ENCODE measurements around the gene EEF1AKMT4. TPM values are rescaled to one million over a fixed set of nuclear protein-coding genes. Genes with fewer than 3 reads are reported as not detected.

The EEF1AKMT4 gene
- total and polyA plus RNA-seq, 10 of the 15 experiments (the other 5 are each of a cell fraction or from before 2014, with no cell fraction given): 7.5 to 26.8 (median 18.3) TPM

DNA sequence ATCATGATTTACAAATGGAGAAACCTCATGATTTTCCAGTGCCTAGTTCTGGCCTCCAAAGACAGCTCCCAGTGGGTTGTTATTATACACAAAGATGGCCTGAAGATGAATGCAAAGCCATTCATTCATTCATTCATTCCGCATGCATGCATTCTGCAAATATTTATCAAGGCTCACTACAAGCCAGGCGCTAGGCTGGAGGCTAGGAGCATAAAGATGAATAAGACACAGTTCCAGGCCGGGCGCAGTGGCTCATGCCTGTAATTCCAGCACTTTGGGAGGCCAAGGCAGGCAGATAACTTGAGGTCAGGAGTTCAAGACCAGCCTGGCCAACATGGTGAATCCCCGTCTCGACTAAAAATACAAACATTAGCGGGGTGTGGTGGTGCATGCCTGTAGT, 47.1 kb downstream of the EEF1AKMT4 start (continued):
- TF ChIP-seq CBFB (IDR thresholded peaks at IDR 0.05; ENCODE audit: low read depth): no peak
- TF ChIP-seq ETV6 (conservative IDR thresholded peaks at IDR 0.05 in 1 of 2, IDR thresholded peaks at IDR 0.05 in 1 of 2; ENCODE audit: borderline replicate concordance in 1 of 2, low read depth in 1 of 2): no peak

GRCh38 chr3:184298759-184299487, 49.5 kb downstream of the EEF1AKMT4 start, which contains the start of gene PSMD2:
TSS of gene PSMD2 (plus strand) at chr3:184299241. CDS start at chr3:184299267, 26 bp downstream.
- peak; percentile 98 for ATAC-seq
- in situ Hi-C loops (cut with MboI): no loop called here
- TF ChIP-seq NFIC (IDR thresholded peaks at IDR 0.05; ENCODE audit: low read depth, low read length) (no peak), RB1 (IDR thresholded peaks at IDR 0.05; ENCODE audit: borderline replicate concordance) (peak; percentile 68), DPF2 (IDR thresholded peaks at IDR 0.05) (0 out of 2 replicates have a peak, but pooled peaks have one; percentile 14), IRF4 (IDR thresholded peaks at IDR 0.05; ENCODE audit: low read depth, low read length) (no peak), CBFB (IDR thresholded peaks at IDR 0.05; ENCODE audit: low read depth) (peak; percentile 55; the same call in 1 of the 2 replicates), POLR2AphosphoS2 (IDR thresholded peaks at IDR 0.05; ENCODE audit: low read depth, low read length) (peak; percentile 58; the same call in 1 of the 2 replicates), SREBF1 (IDR thresholded peaks at IDR 0.05; ENCODE audit: low read length) (peak; percentile 65; the same call in 1 of the 2 replicates), MYB (IDR thresholded peaks at IDR 0.05; ENCODE audit: borderline replicate concordance, low read depth, low read length) (no peak), SRF (IDR thresholded peaks at IDR 0.05; ENCODE audit: low read depth in 2 of 2, low read length in 2 of 2) (no peak), EP300 (IDR thresholded peaks at IDR 0.05; ENCODE audit: borderline replicate concordance in 1 of 2, control insufficient read depth in 1 of 2, low read depth in 2 of 2, low read length in 2 of 2) (no peak), IRF5 (IDR thresholded peaks at IDR 0.05; ENCODE audit: borderline replicate concordance) (0 out of 2 replicates have a peak, but pooled peaks have one; percentile 31), SIN3A (IDR thresholded peaks at IDR 0.05; ENCODE audit: low read depth, low read length) (peak; percentile 51; the same call in 1 of the 2 replicates), HDGF (IDR thresholded peaks at IDR 0.05) (no peak), RUNX3 (IDR thresholded peaks at IDR 0.05; ENCODE audit: low read length) (peak; percentile 41; the same call in 1 of the 2 replicates), CHD2 (IDR thresholded peaks at IDR 0.05; ENCODE audit: borderline replicate concordance, low read depth, low read length) (peak; percentile 98), YY1 (IDR thresholded peaks at IDR 0.05; ENCODE audit: low read depth, low read length) (peak; percentile 80), IKZF1 (conservative IDR thresholded peaks at IDR 0.05) (peak; percentile 67; the same call in 1 of the 2 replicates), PML (IDR thresholded peaks at IDR 0.05; ENCODE audit: low read length) (peak; percentile 54; the same call in 1 of the 2 replicates), LARP7 (IDR thresholded peaks at IDR 0.05) (peak; percentile 75; the same call in 1 of the 2 replicates)
- TF ChIP-seq, protein P1, sequence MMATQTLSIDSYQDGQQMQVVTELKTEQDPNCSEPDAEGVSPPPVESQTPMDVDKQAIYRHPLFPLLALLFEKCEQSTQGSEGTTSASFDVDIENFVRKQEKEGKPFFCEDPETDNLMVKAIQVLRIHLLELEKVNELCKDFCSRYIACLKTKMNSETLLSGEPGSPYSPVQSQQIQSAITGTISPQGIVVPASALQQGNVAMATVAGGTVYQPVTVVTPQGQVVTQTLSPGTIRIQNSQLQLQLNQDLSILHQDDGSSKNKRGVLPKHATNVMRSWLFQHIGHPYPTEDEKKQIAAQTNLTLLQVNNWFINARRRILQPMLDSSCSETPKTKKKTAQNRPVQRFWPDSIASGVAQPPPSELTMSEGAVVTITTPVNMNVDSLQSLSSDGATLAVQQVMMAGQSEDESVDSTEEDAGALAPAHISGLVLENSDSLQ (IDR thresholded peaks at IDR 0.05): no peak

More at GRCh38 chr3:184298759-184299487, 49.5 kb downstream of the EEF1AKMT4 start, which contains the start of gene PSMD2:
- H3K9ac ChIP-seq (ENCODE audit: control insufficient read depth, insufficient read depth, low read length): peak within 1 kb of the TSS; percentile 91
- H3K4me1 ChIP-seq (ENCODE audit: control insufficient read depth, insufficient read depth, low read length): peaks cover 3% of the 10 kb centered on the region
- no peaks in the 10 kb centered on the region for H4K20me1 ChIP-seq (ENCODE audit: control insufficient read depth, insufficient read depth)
- WGBS (ENCODE audit: insufficient coverage, insufficient replicate concordance, low lambda C conversion rate, missing lambda C conversion rate): under 1% methylated on average over 56 of the region's 78 CpGs
- peak within 1 kb of the TSS; percentile 96 for H3K4me2 ChIP-seq (ENCODE audit: control insufficient read depth, insufficient read depth)
- peak within 1 kb of the TSS; percentile 66 for H3K27ac ChIP-seq (ENCODE audit: control insufficient read depth, insufficient read depth)
- H2AFZ ChIP-seq (ENCODE audit: control insufficient read depth, low read depth, low read length): peak within 1 kb of the TSS; percentile 99
- peaks cover 13 to 15% of the 10 kb centered on the region in 2 experiments; a peak in 3 of 4 replicates for H3K36me3 ChIP-seq (ENCODE audit: control insufficient read depth in 2 of 2, insufficient read depth in 2 of 2, low read length in 1 of 2)
- H3K27me3 ChIP-seq (replicated peaks in 1 of 2; ENCODE audit: control insufficient read depth in 2 of 2, insufficient read depth in 2 of 2, low read length in 1 of 2): no peaks in the 10 kb centered on the region
- peak within 1 kb of the TSS; percentile 88 for H3K4me3 ChIP-seq
- peak; percentile 98 for FAIRE-seq
- BruUV-seq (replicated peaks): no TSS peak
- intact Hi-C loops (cut with micrococcal nuclease; ENCODE audit: unreplicated experiment): loop anchor here (2.0 to 5.0 kb wide), 3 partner anchors 16 to 124 kb away; partner anchors contain the start of genes AP2M1 and EIF4G1
- peaks cover 20% of the 10 kb centered on the region for H3K79me2 ChIP-seq (ENCODE audit: control insufficient read depth, insufficient read depth, low read length)
- peak; percentile 73 for DNase-seq (ENCODE audit: low read depth, low spot score)
- RAD21 ChIA-PET (ENCODE audit: unreplicated experiment): no interaction called here
- SMC1A ChIA-PET (ENCODE audit: uncharacterized antibody, unreplicated experiment): interaction anchor here (0.6 kb wide), 1 partner anchor 481 kb away, joined by 3 read pairs; no protein-coding TSS in a partner anchor
- CTCF ChIA-PET: no interaction called here
- no peaks in the 10 kb centered on the region for H3K9me3 ChIP-seq (replicated peaks; ENCODE audit: control insufficient read depth, insufficient read depth, low read length)
- POLR2A ChIA-PET: interaction anchor here (0.6 to 1.5 kb wide), 4 partner anchors 13 to 113 kb away, joined by 3 to 6 read pairs (median 3); partner anchors contain the start of genes ABCF3 and FAM131A
